SIG-M5 (cell line): ENCODE results near the gene TRAPPC12.
A peak's percentile ranks its signal among the peaks of the same experiment; 100 is the strongest.

Experiments
- DNase-seq: peaks from one replicate; lab custom pipeline; 2025; lab: John Stamatoyannopoulos, UW

TRAPPC12 gene

DNA sequence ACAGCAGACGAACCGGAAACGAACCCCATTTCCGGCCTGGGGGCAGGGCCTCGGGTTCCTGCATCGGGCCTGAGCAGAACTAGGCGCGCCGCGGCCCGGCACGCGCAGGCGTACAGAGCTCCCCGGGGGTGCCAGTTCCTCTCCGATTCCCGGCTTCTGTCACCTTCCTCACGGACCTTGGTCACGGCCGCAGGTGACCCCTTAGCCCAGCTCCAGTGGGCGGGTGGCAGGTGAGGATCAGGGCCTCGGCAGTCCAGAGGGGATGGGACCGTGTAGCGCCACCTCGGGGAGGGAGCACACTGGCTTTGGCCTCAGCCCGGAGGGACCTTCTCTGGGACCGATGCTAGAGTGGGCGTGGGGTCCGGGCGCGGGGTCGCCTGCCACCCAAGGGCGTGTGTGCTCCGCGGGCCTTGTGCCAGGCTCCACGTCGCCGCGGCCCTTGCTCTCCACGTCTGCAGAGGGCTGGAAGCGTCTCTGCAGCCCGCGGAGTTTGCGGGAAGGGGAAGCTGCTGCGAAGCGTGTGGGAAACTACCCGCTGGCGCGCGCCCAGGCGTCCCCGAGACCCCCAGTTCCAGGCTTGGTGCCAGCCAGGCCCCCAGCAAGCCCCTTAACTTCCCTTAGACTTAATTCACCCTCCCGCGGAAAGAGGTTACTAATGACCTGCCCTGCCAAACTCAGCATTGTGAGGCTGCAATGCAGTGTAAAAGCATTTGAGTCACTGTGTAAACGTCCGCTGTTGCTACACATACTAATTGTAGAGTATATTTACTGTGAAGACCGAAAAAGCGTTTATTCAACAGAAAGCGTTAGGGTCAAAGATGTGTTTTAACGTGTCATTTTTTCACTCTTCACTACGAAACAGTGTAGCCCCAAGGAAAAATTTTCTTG, at the start of gene TRAPPC12:
TSS of gene TRAPPC12 (plus strand) at position 48 of the 888 bp plus-strand sequence. CDS start 7,930 bp downstream, outside the sequence.
- DNase-seq: peak; percentile 26

DNA sequence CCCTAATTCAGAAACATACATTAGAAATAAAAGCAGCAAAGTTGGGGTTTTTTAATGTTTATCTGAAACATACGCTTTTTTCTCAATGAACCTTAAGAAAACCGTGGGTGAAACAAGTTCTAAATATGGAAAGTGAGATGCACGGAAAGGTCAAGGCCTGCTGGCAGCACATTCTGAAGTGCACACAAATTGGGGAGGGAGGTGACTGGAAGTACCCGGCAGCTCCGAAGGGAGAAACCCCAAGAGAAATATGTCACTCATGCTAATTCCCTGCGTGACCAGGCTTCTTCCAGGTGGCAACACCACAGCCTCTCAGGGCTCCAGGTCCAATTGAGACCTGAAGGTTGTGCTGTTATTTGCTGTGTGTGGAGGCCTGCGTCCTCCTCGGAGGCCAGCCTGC, 47.4 kb upstream of the TRAPPC12 start:
- no peak for DNase-seq

DNA sequence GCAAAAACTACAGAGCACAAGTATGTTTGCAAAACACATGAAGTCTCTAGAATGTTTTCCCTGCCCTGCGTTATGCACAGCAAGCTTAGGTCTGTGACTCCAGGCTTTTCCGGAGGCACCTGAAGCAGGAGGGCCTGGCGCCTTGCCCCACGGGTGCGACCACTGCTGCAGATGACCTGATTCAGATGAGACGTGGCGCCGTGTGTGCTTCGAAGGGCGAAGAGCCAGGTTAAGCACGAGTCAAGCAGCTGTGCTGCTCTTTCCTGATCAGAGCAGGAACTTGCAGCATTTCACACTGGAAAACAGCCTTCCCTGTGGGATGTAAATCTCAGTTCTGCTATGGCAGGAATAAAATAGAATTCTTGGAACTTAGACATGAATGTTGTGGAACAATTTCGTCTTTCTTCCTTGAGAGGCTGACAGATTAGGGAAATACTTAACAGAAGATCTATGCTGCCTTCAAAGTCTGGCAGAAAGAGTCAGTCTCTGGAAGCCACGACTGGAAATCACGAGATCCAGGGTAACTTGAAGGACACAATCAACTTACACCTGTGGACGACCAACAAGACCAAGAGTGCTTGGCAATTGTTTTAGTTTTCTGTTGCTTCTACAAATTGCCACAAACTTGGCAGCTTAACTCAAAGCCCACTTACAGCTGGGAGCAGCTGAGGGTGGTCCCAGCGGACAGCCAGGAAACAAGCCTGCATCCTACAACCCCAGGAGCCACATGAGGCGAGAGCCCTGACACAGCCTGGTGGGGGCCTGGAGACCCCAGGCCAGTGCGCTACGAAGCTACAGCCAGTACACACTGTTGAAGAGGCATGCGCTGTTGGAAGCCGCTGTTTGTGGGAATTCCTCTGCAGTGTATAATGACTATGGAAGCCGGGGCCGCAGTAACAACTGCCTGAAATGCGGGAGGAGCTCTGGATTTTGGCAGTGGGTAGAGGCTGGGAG, 44.8 kb upstream of the TRAPPC12 start:
- DNase-seq: no peak

DNA sequence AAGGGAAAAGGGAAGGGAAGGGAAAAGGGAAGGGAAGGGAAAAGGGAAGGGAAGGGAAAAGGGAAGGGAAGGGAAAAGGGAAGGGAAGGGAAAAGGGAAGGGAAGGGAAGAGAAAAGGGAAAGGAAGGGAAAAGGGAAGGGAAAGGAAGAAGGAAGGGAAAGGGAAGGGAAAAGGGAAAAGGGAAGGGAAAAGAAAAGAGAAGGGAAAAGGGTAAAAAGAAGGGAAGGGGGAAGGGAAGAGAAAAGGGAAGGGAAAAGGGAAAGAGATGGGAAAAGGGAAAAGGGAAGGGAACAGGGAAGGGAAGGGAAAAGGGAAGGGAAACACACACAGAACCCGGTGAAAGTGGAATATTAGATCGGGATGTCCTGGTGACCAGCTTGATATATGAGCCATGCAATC, 42.6 kb upstream of the TRAPPC12 start:
- DNase-seq: no peak

DNA sequence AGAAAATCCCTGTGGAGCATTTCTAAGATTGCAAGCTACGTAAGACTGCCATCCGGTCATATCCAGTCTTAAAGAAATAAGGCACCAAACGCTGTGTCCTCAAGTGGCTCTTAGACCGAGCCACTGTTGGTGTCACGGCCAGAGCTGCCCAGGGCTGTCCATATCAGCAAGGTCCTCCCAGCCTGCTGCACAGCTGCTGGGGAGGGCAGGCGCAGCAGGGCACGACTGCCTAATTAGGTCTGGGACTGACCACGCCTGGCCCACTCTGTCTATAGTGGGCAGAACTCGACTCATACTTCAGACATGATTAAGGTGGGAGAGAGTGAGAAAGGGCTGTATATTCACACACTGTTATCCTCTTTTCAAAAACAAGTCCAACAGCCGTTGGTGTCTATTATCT, 41.2 kb upstream of the TRAPPC12 start:
- DNase-seq: no peak

DNA sequence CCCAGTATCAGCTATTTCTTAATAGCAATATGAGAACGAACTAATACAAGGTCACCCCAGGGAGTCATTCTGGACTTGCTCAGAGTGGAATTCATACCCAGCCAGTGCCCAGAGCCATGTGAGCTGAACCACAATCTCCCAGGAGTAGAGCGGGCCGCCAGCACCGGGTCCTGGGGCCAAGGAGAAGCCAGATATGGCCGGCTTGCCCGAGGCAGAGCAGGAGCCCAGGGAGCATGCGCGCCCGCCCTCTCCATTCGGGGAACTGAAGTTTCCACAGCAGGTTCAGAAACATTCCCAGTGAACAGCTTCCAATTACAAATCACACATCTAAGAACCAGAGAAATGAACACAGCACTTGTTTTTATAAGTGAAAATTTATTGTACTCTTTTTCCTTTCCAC, 39.4 kb upstream of the TRAPPC12 start:
- no peak for DNase-seq

DNA sequence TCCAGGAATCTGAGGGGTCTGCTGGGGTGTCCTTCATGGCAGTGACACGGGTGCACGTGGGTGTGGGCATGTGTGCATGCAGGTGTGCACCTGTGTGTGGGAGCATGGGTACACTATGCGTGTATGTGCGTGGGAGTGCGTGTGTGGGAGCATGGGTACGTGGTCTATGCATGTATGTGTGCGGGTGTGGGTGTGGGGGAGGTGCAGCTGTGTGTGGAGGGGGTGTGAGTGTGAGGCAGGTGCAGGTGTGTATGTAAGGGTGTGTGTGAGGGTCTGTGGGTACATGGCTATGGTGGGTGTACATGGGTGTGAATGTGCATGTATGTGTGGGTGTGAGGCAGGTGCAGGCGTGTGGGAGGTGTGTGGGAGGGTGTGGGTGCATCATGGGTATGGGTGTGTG, 38.2 kb upstream of the TRAPPC12 start:
- DNase-seq: no peak

DNA sequence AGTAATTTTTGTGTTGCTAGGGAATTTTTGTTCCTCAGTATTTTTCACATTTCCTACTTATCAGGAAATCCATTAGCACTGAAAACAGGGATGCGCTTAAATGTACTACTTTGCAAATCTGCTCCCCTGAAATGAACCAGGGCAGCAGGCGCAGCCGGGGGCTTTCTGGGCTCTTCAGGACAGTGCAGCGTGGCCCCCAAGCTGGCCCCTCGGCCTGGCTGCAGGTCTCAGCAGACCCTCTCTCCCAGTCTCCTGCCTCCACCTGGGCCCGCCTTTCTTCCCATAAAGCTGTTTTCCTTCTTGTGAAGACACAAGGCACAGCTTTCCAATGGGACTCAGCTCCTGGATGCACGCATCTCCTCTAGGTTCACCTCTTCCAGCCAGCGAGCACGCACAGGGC, 37.2 kb upstream of the TRAPPC12 start:
- no peak for DNase-seq

DNA sequence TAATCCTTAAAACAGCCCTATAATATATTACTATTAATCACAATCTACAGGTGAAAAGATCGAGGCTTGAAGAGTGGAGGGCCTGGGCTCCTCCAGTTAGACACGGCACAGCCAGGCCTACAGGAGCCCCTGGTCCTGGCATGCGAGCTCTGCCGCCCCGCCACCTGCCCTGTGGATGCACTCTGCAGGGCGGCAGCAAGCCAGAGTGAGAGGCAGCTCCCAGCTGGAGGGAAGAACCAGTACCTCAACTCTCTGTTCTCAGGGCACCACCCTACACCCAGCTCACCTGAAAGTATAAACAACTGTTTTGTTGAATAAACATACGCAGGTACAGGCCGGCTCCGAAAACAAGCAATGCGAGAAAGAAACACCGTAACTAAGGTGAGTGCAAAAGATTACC, 36.5 kb upstream of the TRAPPC12 start:
- DNase-seq: no peak

DNA sequence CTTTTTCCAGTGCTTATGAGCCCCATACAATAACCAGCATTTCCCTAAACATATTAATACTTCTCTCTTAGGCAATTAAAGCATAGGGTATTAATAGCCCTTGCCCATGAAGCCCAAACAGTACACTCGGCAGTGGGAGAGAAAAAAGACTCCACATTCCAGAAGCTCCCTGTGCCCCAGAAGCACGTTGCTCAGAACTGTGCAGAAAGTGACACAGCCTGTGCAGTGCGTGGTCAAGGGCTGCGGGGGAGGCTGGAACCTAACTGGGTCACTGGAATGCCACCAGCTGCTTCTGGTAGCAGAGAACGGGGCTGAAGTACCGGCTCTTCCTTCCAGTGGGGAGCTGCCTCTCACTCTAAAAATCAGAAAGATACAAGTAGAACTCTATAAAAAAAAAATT, 34.6 kb upstream of the TRAPPC12 start:
- DNase-seq: no peak

DNA sequence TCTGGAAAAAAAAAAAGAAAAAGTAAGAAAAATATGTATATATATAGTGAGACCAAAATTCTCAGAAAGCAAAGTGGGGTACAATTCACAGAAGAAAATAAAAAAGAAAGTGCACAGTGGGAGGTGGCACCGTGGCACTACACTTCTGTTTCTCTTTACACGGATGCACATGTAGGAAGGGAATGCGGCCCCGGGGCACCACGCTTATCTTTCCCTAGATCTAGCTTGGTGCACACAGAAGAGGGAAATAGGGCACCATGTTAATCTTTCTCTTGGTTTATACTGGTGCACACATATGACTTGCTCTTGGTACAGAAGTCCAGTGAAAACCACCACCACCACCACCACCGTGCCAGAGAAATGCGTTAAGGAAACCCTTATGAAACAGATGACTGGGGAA, 33.9 kb upstream of the TRAPPC12 start:
- no peak for DNase-seq

DNA sequence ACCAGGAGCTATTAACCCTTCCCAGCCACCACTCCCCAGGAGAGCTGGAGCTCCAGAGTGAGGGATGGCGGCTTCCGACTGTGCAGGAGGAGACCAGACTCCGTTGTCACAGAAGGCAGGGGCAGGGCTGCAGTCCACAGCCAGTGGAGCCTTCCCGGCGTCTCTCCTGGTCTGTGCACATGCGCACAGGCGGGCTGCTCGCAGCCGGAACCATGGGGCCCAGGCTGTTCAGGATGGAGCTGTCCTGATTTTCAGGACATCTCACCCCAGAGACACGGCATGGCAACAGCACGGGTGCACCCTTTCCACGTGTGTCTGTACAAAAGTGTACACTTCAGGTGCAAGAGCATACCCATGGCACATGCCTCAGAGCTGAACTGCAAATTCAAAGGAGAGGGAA, 30.7 kb upstream of the TRAPPC12 start:
- DNase-seq: no peak

DNA sequence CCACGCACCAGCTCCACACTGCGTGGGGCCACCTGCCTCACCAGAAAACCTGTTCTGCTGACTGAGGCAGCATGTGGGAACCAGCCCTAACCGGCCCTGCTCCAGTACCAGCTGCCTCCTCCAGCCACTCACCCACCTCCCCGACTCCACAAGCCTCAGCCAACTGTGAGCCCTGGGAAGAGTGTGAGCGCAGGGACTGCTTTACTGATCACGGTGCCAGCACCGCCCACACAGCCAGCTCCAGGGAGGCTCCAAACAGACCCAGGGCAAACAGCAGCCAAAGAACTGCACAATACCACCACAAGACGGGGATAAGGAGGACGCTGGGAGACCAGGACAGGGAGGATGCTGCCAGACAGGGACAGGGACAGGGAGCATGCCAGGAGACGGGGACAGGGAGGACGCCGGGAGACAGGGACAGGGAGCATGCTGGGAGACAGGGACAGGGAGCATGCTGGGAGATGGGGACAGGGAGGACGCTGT, 30.2 kb upstream of the TRAPPC12 start:
- DNase-seq: no peak

DNA sequence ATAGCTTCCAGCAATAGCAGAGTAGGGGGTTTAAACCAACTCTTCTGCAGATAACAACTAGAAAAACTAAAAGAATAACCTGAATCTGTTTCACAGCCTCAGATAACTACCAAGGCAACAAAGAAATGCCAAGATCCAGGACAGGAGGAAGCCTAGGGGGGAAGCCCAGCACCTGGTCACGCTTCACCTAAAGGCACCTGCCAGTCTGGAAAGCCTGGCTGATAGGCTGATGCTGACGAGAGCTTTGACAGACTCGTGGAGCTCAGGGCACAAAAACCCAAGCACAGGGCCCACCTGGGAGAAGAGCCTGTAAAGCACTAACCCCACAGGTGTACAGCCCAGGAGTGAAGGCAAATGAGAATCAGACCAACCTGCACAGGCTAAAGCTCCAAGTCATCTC, 24.5 kb upstream of the TRAPPC12 start:
- no peak for DNase-seq

DNA sequence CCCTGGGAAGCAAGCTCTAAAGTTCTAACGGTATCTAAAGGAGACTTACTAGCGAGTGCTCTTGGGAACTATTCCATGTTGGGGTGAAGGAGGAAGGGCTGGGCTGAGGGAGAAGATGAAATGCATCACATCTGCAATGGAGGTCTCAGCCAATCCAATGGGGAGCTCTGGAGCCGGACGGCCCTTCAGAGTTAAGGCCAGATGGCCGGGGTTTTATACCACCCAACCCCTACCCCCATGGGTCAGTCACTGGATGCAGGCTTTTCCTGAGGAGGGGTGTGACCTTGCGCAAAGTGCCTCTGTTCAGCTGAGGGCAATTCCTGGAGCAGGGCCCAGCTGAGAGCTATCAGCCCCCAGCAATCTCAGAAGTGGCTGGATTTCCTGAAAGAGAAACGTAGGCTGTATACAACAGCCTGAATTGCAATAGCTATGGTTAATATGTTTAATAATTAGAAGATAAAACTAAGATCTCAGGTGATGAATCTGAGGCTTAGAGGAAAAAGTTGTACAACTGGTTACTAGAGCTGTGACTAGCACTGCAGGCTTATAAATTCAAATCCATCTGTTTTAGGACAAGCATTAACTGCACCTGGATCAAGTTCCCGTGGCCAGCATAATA, 23.4 kb upstream of the TRAPPC12 start:
- DNase-seq: no peak

DNA sequence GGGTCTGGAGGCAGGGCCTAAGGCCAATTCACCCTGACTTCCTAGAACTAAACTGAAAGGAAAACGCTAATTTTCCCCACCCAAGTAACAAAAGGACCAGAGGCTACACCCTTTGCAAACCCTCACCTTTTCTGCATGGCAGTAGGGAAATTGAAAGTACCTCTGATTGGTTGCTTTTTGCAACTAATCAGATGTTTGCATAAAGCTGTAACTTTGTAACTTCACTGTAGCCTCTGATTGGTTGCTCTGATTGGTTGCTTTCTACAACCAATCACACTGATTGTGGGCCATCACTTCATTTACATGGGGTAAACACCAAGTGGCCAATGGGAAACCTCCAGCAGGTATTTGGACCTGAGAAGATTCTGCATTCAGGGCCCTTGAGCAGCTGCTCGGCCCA, 22.7 kb upstream of the TRAPPC12 start:
- DNase-seq: no peak

DNA sequence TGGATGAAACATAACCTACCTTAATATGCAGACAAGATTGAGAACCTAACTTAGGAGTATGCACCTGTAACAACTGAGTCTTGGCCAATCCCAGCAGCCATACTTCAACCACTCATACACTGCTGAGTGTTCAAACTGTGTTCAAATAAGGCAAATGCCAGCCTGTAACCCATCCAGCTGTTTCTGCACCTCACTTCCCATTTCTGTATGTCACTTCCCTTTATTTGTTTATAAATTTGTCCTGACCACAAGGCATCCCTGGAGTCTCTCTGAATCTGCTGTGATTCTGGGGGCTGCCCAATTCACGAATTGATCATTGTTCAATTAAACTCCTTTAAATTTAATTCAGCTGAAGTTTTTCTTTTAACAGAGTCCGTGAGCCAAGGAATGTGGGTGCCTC, 22.0 kb upstream of the TRAPPC12 start:
- peak; percentile 27 for DNase-seq

DNA sequence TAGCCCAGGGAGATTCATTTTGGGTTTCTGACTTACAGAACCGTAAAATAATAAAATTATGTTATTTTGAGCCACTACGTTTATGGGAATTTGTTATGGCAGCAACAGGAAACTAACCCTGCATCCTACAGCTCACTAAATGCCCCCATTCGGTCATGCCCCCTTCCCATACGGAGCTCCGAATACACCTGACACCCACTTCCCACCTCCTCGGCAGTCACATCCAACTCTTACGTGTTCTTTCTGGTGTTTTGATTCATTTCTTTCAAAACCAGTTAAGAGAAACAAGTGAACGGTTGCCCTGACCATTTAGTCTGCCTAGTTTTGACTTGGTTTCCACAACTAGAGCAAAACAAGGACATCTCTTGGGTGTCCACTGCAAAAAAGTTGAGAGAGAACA, 21.6 kb upstream of the TRAPPC12 start:
- no peak for DNase-seq

DNA sequence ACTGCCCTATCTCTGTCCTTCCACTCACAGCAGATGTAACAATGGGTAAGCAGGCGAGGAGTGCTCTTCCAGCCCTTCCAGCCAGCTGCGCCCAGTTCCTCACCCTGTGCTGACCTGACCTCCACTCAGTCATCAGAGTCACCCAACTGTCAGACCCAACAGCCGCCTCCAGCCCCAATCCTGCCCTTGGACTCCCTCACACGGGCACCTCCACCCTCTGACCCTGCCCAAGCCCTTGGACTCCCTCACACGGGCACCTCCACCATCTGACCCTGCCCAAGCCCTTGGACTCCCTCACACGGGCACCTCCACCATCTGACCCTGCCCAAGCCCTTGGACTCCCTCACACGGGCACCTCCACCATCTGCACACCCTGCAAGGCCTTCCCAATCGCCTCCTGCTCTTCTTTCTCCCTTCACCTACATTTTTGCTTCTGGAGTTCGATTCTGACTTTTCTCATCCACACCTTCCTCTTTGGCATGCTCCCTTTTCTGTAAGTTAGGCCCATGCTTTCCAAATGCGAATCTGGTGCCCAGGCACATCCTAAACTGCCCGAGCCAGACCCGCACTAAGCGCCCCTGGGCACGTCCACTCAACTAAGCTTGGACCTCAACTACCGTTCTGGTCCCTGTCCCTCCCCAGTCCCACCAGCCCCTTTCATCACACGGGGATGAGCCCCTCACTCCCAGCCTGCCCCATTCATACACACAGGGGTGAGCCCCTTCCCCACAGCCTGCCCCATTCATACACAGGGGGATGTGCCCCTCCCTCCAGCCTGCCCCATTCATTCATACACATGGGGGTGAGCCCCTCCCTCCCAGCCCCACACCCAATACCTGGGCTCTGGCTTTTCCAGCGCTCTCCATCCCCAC, 17.7 kb upstream of the TRAPPC12 start:
- no peak for DNase-seq

DNA sequence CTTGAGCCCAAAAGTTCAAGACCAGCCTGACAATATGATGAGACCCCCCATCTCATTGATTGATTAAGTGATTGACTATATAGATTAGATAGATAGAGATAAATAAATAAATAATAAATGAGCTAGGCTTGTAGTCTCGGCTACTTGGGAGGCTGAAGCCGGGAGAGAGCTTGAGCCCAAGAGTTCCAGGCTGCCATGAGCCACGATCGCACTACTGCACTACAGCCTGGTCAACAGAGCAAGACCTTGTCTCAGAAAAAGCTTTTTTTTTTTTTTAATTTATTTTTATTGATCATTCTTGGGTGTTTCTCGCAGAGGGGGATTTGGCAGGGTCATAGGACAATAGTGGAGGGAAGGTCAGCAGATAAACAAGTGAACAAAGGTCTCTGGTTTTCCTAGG, 14.3 kb upstream of the TRAPPC12 start:
- no peak for DNase-seq

DNA sequence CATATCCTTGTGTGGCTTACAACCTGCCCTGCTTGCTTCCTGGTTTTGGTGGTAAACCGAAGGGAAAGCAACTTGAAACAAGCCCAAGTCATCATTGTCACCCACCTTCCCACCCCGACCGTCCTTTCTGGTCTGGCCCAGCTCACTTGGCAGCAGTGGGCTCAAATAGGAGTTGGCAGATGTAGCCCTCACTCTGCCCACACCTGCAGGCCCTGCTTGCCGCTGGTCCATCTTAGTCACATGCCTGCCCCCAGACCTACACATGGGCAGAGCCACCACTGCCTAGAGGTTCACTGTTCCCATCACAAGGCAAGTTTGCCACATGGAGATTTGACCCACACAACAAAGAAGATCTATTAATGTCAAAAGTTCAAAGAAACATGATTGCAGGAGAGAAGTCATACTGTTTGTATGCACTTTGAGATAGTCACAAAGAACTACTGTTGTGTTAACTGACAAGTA, 11.2 kb upstream of the TRAPPC12 start:
- DNase-seq: no peak
